HepG2 (cell line): ENCODE data around the gene TMEM184B. TPM values are rescaled to one million over a fixed set of nuclear protein-coding genes. Genes with fewer than 3 reads are reported as not detected.

Experiments used
- ATAC-seq: fragments of 200-7000 bp; cut with Tn5 transposase; 3 replicates; pipeline ENCODE4 v1.9.1; 2020; ENCODE audit warnings: mild to moderate bottlenecking, moderate library complexity
- BruUV-seq: library from RNA; stranded (reverse); fragments of 400-500 nt; replicated peaks from 2 replicates; lab custom pipeline; 2021; lab: Mats Ljungman, UMichigan
- CTCF ChIA-PET: fragments of 300-600 bp; formaldehyde crosslinking; extraction: SDS; loops from one replicate; lab custom pipeline; 2021; ENCODE audit warnings: low total read pairs, inconsistent platforms, low intra/inter-chr PET ratio; lab: Yijun Ruan, JAX
- POLR2A ChIA-PET: fragments of 350-600 bp; sonication (Branson Sonifier 250); formaldehyde crosslinking; loops from one replicate; lab custom pipeline; 2020; ENCODE audit warnings: antibody characterized with exemption, inconsistent platforms; lab: Yijun Ruan, JAX
- DNase-seq: peaks from one replicate; pipeline ENCODE4 v3.0.0-alpha.2; 2015; ENCODE audit warnings: low spot score
- FAIRE-seq: peaks from 3 replicates; lab custom pipeline; 2011; peaks lifted over from hg19 to GRCh38; lab: Jason Lieb, UNC
- H2AFZ ChIP-seq: one replicate; pipeline ENCODE4 v1.6.1; 2011; ENCODE audit warnings: low read length, inconsistent platforms
- H3K27ac ChIP-seq: fragments of 300-600 bp; 3 replicates; pipeline ENCODE4 v1.8.0; 2011; ENCODE audit warnings: mixed run types, mild to moderate bottlenecking, mixed read lengths, low read length, inconsistent platforms; ENCODE audit not compliant: insufficient read depth; ENCODE audit errors: extremely low read length
- H3K27me3 ChIP-seq, 2 experiments: fragments of 200-600 bp in 1 of 2; 2 replicates in 1 of 2; 3 replicates in 1 of 2; pipeline versions ENCODE4 v1.6.0 to v1.8.0; 2011; ENCODE audit warnings: low read length in 2 of 2, mild to moderate bottlenecking in 2 of 2, moderate library complexity in 2 of 2, inconsistent platforms in 1 of 2; ENCODE audit not compliant: insufficient read depth in 2 of 2, control insufficient read depth in 1 of 2
- H3K36me3 ChIP-seq, 2 experiments: fragments of 200-600 bp in 1 of 2; replicated peaks in 1 of 2; 2 replicates in 1 of 2; 3 replicates in 1 of 2; pipeline versions ENCODE4 v1.5.1 to v1.8.0; 2011; ENCODE audit warnings: low read length in 2 of 2, inconsistent platforms in 1 of 2; ENCODE audit not compliant: insufficient read depth in 2 of 2, control insufficient read depth in 1 of 2
- H3K4me1 ChIP-seq: 2 replicates; pipeline ENCODE4 v1.5.1; 2012; ENCODE audit warnings: low read length, inconsistent platforms; ENCODE audit not compliant: insufficient read depth
- H3K4me2 ChIP-seq: 2 replicates; pipeline ENCODE4 v1.6.0; 2011; ENCODE audit warnings: low read depth, low read length, inconsistent platforms
- H3K4me3 ChIP-seq, 3 experiments: fragments of 200-600 bp in 1 of 3; sonication (generic), shearing (Covaris generic) in 1 of 3; replicated peaks in 1 of 3; 2 replicates each; pipeline ENCODE4 v1.5.1; 2011 to 2016; ENCODE audit warnings: low read length in 3 of 3, inconsistent platforms in 2 of 3, low read depth in 2 of 3, mild to moderate bottlenecking in 2 of 3, control low read depth in 1 of 3, mixed read lengths in 1 of 3; ENCODE audit not compliant: insufficient read depth in 1 of 3
- H3K79me2 ChIP-seq: one replicate; pipeline ENCODE4 v1.6.1; 2011; ENCODE audit warnings: low read length, inconsistent platforms; ENCODE audit not compliant: insufficient read depth
- H3K9ac ChIP-seq: 2 replicates; pipeline ENCODE4 v1.6.0; 2011; ENCODE audit warnings: mild to moderate bottlenecking, low read depth, low read length, inconsistent platforms; ENCODE audit not compliant: insufficient read depth
- H3K9me3 ChIP-seq: 2 replicates; pipeline ENCODE4 v1.5.1; 2012; ENCODE audit warnings: mild to moderate bottlenecking, low read length
- H4K20me1 ChIP-seq: 2 replicates; pipeline ENCODE4 v1.6.0; 2011; ENCODE audit warnings: inconsistent platforms, mild to moderate bottlenecking, low read length, moderate library complexity; ENCODE audit not compliant: insufficient read depth
- ATF4 ChIP-seq, 2 experiments: fragments of 450-650 bp in 1 of 2; sonication (generic) in 1 of 2; formaldehyde crosslinking; IDR thresholded peaks; 2 replicates each; pipeline versions ENCODE4 v1.5.0 to v1.8.0; 2020 to 2022; ENCODE audit warnings: mild to moderate bottlenecking in 1 of 2, missing genetic modification reagents in 1 of 2
- ATF5 ChIP-seq: sonication (generic); formaldehyde crosslinking; IDR thresholded peaks from 2 replicates; pipeline ENCODE4 v1.4.0; 2020; ENCODE audit warnings: mild to moderate bottlenecking, low read depth, missing genetic modification reagents
- BATF2 ChIP-seq: sonication (generic); formaldehyde crosslinking; IDR thresholded peaks from 2 replicates; pipeline ENCODE4 v1.8.0; 2022; ENCODE audit warnings: mild to moderate bottlenecking, missing genetic modification reagents, moderate library complexity
- E2F2 ChIP-seq: sonication (generic); formaldehyde crosslinking; IDR thresholded peaks from 2 replicates; pipeline ENCODE4 v1.4.0; 2020; ENCODE audit warnings: missing genetic modification reagents, borderline replicate concordance
- EZH2 ChIP-seq: conservative IDR thresholded peaks from 2 replicates; pipeline ENCODE4 v1.6.1; 2012; ENCODE audit warnings: mild to moderate bottlenecking, low read depth, low read length, moderate library complexity
- GZF1 ChIP-seq: sonication (generic); formaldehyde crosslinking; IDR thresholded peaks from 2 replicates; pipeline ENCODE4 v1.5.1; 2020; ENCODE audit warnings: mild to moderate bottlenecking, missing genetic modification reagents
- MNT ChIP-seq: fragments of 450-650 bp; IDR thresholded peaks from 2 replicates; pipeline ENCODE4 v1.6.1; 2016
- MYC ChIP-seq: sonication (generic); formaldehyde crosslinking; IDR thresholded peaks from 2 replicates; pipeline ENCODE4 v1.9.0; 2021; ENCODE audit warnings: missing genetic modification reagents, borderline replicate concordance
- ZBTB14 ChIP-seq: sonication (generic); formaldehyde crosslinking; IDR thresholded peaks from 2 replicates; pipeline ENCODE4 v1.4.0; 2020; ENCODE audit warnings: missing genetic modification reagents
- ZC3H4 ChIP-seq: sonication (generic); formaldehyde crosslinking; IDR thresholded peaks from 2 replicates; pipeline ENCODE4 v1.4.0; 2020; ENCODE audit warnings: missing genetic modification reagents, borderline replicate concordance
- ZNF350 ChIP-seq: sonication (generic); formaldehyde crosslinking; IDR thresholded peaks from 2 replicates; pipeline ENCODE4 v1.4.0; 2020; ENCODE audit warnings: mild to moderate bottlenecking, low read depth, missing genetic modification reagents, borderline replicate concordance
- ZNF468 ChIP-seq: sonication (generic); formaldehyde crosslinking; IDR thresholded peaks from 2 replicates; pipeline ENCODE4 v1.8.0; 2022; ENCODE audit warnings: mild to moderate bottlenecking, moderate library complexity, missing genetic modification reagents
- ZNF572 ChIP-seq: sonication (generic); formaldehyde crosslinking; IDR thresholded peaks from 2 replicates; pipeline ENCODE4 v1.5.1; 2020; ENCODE audit warnings: mild to moderate bottlenecking, missing genetic modification reagents
- ZNF576 ChIP-seq: sonication (generic); formaldehyde crosslinking; IDR thresholded peaks from 2 replicates; pipeline ENCODE4 v1.4.0; 2020; ENCODE audit warnings: mild to moderate bottlenecking, missing genetic modification reagents
- ZSCAN9 ChIP-seq: IDR thresholded peaks from 2 replicates; pipeline ENCODE4 v1.6.1; 2016; ENCODE audit warnings: borderline replicate concordance
- WGBS: methylation state at CpG from one replicate; pipeline ENCODE4 v1.1.6; 2017; ENCODE audit warnings: low lambda C conversion rate; 5-methylcytosine and 5-hydroxymethylcytosine counted together
- in situ Hi-C: cut with HindIII; loops from 2 replicates; pipeline ENCODE4 v1.10.0; 2017; ENCODE audit warnings: low pct_unique_long_range_greater_than_20kb; ENCODE audit not compliant: extremely low pct_ligation_motif_present
- intact Hi-C: fragments of 100-400 bp; cut with micrococcal nuclease; formaldehyde crosslinking; loops from one replicate; pipeline ENCODE4 v1.10.0; 2022; ENCODE audit not compliant: unreplicated experiment
- polyA plus RNA-seq, 8 experiments: library from polyadenylated mRNA; depleted of rRNA in 3 of 8; stranded (reverse) in 7 of 8; unstranded in 1 of 8; fragments of >200 nt; fragmentation: Illumina TruSeq in 4 of 8; extraction: Trizol in 4 of 8; gene quantifications; 2 replicates each; pipeline versions ENCODE4 v1.2.1 to v1.2.3, GENCODE V29; 2011 to 2016; ENCODE audit warnings: low read depth in 4 of 8, missing spikeins in 1 of 8, mixed read lengths in 1 of 8; ENCODE audit not compliant: insufficient read depth in 1 of 8
- total RNA-seq, 5 experiments: library from RNA; depleted of rRNA; stranded (reverse); fragments of >200 nt; fragmentation: Illumina TruSeq; extraction: Trizol; gene quantifications; 2 replicates each; pipeline ENCODE4 v1.2.3, GENCODE V29; 2016; ENCODE audit warnings: low read depth in 1 of 5

TMEM184B gene
- total and polyA plus RNA-seq, 2 of the 13 experiments (the other 11 are each of a cell fraction or from before 2014, with no cell fraction given) = 15.9 to 16.0 TPM

GRCh38 chr22:38180841-38181452, 91.9 kb downstream of the TMEM184B start:
- no peaks in the 10 kb centered on the region for H3K79me2 ChIP-seq
- no peaks in the 10 kb centered on the region for H3K36me3 ChIP-seq
- CTCF ChIA-PET = no interaction called here
- H3K9ac ChIP-seq = peak overlapping the region; percentile 91
- H3K9me3 ChIP-seq = no peaks in the 10 kb centered on the region
- BruUV-seq = TSS peak; percentile 80
- H3K4me2 ChIP-seq = peak overlapping the region; percentile 78
- 3% methylated on average over 12 of the region's 14 CpGs for WGBS
- H3K4me1 ChIP-seq = peaks cover 59% of the 10 kb centered on the region
- no peak for FAIRE-seq
- POLR2A ChIA-PET = interaction anchor here (0.9 to 6.1 kb wide), 8 partner anchors 10 to 71 kb away, joined by 3 to 60 read pairs (median 6); partner anchors contain the start of genes BAIAP2L2 and MAFF
- H3K4me3 ChIP-seq = peak overlapping the region; percentile 67 to 86 (median 77)
- no peaks in the 10 kb centered on the region for H4K20me1 ChIP-seq
- peak; percentile 29 for ATAC-seq
- H2AFZ ChIP-seq = no peak overlapping the region
- in situ Hi-C loops = no loop called here
- H3K27me3 ChIP-seq = no peaks in the 10 kb centered on the region; a peak in 1 of 5 replicates
- peak overlapping the region; percentile 82 for H3K27ac ChIP-seq
- no peak for DNase-seq
- intact Hi-C loops = no loop called here
- TF ChIP-seq GZF1 (CRISPR knock-in tag) (no peak), ATF4 (CRISPR knock-in tag; IDR thresholded peaks at IDR 0.05) (no peak), E2F2 (CRISPR knock-in tag) (no peak), ZBTB14 (no peak), BATF2 (CRISPR knock-in tag) (no peak), ZNF572 (CRISPR knock-in tag) (peak; percentile 93; the same call in 1 of the 2 replicates), ZNF350 (CRISPR knock-in tag) (0 out of 2 replicates have a peak, but pooled peaks have one; percentile 12), MYC (no peak), ZC3H4 (0 out of 2 replicates have a peak, but pooled peaks have one; percentile 61), MNT (no peak), ZNF576 (no peak), ZNF468 (CRISPR knock-in tag) (no peak), ATF5 (CRISPR knock-in tag) (no peak), EZH2 (no peak), ZSCAN9 (0 out of 2 replicates have a peak, but pooled peaks have one; percentile 25)
